MV-4-11 (cell line): ENCODE data around the gene NUP210L.
"Not testable (repeated sequence)": the region's sequence is repeated elsewhere in the genome, so short reads cannot be mapped to it uniquely, and the experiment has no call there.

Experiments
- DNase-seq: peaks from one replicate; lab custom pipeline; 2025; lab: John Stamatoyannopoulos, UW

The NUP210L gene

DNA sequence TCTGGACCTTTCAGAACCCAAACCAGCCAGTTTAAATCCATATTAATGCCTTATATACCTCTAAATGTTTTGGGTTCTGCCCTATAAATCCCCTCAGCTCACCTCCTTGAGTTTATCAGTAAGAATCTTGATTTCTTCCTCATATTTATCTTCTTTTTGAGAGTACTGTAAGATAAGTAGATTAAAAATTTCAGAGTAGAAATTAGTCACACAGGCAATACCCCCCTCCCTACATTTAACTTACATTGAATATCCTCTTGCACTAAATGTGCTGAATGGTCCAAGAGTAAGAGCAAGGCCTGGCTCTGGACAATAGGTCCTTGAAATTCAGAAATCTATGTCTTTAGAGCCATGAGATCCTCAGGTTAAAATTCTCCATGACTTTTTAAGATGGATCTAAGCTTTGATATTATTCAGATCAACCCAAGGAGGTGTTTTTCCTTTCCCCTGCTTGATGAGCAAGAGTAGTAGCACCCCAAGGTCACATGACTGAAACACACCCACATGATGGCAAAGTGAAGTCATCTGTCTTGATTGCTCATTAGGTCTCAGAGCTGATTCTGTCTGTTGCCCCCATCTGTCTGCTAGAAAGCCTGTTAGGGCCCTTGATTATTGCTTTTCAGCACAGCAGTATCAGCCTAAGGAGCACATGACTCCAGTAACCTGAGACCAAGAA is 15.8 kb upstream of the NUP210L start:
- no peak for DNase-seq

DNA sequence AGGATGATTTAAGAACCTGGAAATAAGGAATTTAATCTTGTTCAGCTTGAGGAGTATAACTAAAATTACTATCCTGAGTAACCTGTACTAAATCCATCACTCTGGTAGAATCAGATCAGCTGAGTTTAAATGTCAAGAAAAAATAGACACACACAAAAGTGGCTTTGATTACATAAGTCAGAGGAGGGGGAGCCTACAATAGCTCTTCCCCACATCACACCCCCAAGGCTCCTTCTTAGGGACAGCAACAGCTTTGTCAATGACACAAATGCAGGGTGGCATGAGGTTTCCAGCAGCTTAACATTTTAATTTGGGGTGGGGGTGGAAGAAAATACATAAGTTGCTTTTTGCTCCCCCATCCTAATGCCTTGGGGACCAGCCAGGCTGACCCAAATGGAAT is 12.6 kb upstream of the NUP210L start:
- DNase-seq, result no peak

DNA sequence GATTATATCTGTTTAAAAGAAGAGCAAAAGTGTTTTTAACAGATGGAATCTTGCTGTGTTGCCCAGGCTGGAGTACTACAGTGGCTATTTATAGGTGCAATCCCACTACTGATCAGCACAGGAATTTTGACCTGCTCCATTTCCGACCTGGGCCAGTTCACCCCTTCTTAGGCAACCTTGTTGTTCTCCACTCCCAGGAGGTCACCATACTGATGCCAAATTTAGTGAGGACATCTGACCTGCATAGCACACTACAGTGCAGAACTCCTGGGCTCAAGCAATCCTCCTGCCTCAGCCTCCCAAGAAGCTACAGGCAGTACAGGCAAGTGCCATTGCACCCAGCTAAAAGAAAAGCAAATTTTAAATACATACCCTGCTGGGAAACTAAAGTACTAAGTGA is 11.3 kb upstream of the NUP210L start:
- DNase-seq, result no peak

DNA sequence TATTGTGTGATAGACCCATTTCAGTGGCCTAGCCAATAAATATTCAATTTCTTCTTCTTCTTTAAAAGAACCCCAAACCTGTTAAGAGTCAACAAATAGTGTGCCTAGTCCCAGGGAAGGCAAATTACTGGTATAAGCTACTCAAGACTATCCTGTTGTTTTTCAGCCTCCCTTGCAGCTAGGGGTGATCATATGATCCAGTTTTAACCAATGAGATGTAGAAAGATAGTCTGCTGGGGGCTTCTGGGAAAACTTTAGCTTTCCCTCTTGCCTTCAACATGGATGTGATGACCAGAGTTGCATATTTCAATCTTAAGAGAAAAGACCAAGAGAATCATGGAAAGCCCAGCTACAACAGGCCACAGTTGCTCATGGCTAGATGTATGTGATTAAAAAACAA is 4.7 kb upstream of the NUP210L start:
- no peak for DNase-seq

DNA sequence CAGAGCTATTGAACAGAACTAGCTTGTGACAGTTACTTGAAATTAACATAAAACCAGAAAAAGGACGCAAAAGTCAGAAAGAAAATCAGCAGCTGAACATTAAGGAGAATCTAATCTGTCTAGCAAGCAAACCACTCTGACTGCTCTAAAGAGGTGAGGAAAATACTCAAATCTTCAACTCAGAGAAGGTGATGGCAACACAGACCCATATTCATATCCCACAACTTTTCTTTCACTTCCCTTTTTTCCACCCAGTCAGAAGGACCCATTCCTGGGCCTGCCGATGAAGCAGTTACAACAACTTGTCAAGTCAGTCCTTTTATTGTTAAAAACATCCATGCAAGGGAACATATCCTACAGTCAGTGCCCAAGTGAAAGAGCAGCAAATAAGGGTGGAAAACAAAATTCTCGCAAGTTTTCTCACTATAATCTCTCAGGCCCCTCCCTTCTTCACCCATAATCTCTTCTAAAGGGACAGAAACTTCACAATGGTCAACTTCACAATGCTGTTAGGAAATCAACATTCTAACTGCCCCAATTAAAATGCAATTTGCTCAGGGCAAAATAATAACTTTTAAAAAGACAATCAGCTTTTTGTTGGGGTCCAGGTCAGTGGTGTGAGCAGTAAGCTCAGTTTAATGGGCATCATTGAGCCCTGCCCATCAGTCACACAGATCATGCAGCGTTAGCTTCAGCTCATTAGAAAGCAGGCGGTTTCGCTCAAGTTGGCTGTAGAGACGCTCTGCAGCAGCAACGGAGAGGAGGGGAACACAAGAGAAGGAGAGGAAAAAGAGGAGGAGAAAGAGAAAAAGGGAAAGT is 3.6 kb upstream of the NUP210L start:
- DNase-seq, result peak; percentile 93

DNA sequence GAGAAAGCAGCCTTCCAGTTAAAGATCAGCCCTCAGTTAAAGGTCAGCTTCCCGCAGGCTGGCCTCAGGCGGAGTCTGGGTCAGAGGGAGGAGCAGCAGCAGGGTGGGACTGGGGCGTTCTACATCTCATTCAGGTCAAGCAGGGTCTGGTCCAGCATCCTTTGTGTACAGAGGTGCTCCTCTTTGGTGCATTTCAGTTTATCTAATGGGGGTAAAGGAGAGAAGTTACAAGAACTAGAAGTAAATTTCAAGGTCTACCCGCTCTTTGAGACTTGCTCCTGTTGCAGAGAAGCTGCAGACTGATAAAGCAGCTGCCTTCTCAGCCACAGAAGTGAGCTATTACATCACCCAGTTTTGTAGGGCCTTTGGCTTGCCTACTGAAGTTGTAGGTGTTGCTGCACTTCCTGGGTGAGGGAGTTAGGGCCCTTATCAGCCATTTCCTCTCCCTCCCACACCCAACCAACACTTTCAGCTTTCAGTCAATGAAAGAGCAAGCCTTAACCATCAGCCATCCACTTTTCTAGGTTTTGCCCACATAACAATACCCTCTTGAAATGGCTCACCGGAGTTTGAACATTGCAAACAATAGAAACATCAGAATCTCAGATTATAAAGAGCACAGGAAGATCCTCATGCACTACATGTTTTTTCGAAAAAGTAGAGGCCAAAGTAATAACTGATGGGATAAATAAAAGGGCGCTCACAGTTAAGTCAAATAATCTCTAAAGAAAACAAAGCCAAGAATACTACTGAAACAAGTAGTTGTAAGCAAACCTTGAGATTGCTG is 2.8 kb upstream of the NUP210L start:
- DNase-seq, result peak; percentile 88

DNA sequence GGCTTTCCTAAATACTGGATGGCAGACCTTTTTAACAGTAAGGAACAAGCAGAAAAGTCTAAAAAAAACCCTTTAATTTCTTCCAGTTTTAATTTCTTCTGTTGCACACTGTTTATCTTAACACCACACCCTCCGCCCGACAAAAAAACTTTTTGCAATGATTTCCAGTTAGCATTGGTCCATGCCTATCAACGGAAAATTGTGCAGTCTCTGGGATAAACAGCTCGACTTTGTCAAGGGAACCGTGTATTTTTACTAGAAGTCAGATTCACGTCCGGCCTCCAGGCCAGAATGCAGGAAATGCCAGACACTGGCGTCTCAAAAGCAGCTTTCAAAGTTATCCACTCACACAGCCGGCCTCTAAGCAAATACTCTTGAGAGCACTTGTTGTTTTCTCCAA is 378 bp upstream of the NUP210L start:
- DNase-seq, result no peak

DNA sequence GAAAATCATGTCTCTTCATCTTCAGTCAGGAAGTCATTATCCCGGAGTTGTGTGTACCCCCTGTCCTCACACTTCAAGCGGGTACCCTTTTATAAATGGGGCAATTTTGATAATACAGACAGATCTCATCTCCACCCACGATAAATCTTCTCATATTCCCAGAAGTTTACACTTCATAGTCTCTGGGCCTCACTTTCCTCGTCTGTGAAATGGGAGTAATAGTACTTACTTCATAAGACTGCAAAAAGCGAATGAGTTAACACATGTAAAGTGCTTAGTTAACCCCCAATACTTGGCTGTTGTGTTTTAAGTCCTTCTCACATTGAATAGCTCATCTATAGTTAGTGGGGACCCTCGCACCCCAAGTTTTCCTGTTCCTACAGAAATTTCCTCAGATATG is 820 bp downstream of the NUP210L start:
- no peak for DNase-seq

DNA sequence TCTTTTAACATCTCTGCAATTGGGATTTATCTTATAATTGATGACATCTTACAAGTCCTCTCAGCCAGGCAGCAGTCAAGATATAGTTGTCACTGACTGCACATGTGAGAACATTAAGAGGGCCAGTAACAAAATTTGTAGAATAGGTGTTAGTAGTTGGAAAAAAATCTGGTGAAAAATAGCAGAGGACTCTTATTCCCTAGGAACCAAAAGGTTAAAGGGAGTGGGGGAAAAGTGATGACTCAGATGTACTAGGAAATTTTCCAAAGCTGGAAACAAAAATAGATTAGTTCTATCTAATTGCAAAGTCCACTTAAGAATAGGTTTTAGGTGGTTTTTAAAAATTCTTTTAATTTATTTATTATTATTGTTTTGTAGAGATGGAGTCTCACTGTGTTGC is 3.6 kb downstream of the NUP210L start:
- no peak for DNase-seq

DNA sequence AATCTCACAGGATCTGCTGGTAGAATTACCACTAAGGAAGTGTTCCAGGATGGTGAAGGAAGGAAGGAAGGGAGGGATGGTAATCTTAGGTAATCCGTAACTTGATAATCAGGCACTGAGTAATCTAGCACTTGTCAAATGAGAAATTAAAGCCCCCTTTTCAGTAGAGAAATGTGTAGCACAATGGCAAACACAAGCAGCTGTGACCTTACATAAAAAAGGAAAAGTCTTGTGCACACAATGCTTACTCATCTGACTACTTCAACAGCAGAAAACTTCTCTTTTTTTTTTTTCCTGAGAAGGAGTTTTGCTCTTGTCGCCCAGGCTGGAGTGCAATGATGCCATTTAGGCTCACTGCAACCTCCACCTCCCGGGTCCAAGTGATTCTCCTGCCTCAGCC is 6.1 kb downstream of the NUP210L start:
- peak; percentile 72 for DNase-seq

DNA sequence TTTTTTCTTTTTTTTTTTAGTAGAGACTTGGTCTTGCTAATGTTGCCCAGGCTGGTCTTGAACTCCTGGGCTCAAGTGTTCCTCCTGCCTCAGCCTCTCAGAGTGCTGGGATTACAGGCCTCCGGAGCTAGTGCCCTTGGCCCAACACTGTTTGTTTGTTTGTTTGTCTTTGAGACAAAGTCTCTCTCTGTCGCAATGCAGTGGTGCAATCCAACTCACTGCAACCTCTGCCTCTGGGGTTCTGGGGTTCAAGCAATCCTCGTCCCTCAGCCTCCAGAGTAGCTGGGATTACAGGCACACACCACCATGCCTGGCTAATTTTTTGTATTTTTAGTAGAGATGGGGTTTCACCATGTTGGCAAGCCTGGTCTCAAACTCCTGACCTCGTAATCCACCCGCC is 7.4 kb downstream of the NUP210L start:
- DNase-seq, result not testable (repeated sequence)

DNA sequence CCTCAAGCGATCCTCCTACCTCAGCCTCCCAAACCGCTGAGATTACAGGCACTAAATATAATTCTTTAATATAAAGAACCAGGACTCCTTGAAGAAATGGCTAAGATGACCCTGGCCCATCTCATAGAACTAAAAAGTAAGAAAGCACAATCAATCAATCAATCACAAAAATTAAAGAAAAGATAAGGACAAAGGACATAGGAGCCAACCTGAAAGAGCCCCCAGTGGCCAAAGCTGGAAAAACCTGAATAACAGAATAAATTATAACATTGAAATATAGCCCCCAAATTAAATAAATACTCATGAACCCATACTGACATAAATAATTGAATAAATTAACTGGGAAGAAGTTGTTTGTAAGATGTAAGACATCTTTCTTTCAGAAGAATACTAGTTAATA is 8.9 kb downstream of the NUP210L start:
- DNase-seq, result no peak

DNA sequence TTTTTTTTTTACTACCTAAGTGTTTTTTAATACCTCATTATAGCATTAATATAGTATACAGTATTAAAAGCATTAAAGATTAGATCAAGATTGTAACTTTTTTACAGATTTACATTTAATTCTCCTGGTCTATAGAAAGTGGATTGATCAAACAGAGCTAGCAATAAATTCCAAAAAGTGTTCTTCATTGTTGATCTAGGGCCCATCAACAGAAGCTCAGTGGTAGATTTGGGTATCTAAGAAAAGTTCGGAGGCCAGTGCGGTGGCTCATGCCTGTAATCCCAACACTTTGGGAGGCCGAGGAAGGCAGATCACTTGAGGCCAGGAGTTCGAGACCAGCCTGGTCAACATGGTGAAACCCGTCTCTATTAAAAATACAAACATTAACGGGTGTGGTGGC is 12.5 kb downstream of the NUP210L start:
- no peak for DNase-seq

DNA sequence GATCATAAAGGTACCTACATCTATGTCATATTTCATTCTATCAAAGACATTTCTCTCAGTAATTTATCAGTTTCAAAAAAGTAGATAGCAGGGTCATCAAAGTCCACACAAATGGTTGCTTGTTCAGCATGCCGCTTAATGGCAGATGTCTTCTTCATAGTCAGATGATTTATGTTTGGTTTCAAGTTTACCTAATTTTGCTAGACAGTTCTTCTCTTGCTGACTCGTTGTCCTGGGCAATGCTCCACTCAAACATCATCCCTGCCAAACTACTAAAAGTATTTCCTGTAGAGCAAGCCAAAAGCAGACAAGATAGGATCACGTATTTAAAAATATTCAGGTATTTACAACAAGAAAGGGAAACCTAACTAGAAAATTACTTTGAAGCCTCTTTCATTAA is 13.6 kb downstream of the NUP210L start:
- DNase-seq, result no peak

DNA sequence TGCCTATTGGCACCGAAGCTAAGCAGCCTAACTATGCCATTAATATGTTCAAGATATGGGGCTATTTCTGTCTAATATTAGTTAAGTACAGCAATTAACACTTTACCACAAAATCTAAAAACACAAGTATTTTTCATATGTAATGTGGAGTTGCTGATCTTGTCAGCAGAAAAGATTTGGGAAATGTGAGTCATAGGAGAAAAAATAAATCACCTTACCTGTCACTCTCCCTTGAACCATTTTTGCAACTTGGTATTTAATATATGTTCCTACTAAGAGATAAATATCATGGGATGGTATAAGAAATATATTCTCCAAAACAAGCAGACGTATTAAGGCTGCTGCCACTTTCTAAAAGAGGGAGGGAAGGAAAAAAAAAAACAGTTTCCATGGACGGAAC is 17.0 kb downstream of the NUP210L start:
- no peak for DNase-seq

DNA sequence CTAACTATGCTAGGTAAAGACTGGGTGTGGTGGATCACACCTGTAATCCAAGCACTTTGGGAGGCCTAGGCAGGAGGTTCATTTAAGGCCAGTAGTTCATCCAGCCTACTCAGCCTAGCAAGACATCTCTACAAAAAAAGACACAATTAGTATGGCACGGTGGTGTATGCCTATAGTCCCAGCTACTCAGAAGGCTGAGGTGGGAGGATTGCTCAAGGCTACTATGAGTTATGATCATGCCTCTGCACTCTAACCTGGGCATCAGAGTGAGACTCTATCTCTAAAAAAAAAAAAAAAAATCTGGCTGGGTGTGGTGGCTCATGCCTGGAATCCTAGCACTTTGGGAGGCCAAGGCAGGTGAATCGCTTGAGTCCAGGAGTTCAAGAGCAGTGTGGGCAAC is 21.6 kb downstream of the NUP210L start:
- DNase-seq, result no peak

DNA sequence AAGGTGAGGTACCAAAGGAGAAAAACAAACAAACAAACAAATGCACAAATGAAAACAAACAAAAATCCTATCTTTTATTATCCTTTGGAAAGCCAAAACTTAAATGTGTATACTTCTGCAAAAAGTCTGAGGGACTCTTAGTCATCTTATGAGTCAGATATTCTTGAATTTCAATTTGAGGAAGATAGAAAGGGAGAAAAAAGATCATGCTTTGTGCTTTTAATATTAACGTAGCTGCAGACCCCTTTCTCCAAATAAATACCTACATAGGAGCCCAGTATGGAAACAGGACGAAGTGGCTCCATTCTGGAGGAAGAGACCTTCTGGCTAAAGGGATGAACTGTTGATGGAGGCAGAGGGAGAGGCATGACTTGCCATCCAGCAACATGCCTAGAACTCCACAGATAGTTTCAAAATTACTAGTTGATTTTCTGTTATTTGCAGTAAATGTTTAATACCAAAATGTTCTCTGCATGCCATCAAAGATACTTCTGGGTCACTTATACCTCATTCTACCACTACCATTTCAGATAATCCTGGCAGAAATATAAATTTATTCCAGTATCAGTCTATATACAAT is 25.4 kb downstream of the NUP210L start:
- peak; percentile 47 for DNase-seq

DNA sequence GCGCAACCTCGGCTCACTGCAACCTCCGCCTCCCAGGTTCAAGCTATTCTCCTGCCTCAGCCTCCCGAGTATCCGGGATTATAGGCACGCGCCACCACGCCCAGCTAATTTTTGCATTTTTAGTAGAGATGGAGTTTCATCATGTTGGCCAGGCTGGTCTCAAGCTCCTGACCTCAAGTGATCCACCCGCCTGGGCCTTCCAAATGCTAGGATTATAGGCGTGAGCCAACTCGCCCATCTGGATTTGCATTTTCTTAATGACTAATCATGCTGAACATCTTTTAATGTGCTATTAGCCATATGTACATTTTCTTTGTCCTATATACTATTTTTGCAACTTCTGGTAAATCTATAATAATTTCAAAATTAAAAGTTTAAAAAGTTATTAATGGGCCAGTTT is 31.7 kb downstream of the NUP210L start:
- DNase-seq, result not testable (repeated sequence)

DNA sequence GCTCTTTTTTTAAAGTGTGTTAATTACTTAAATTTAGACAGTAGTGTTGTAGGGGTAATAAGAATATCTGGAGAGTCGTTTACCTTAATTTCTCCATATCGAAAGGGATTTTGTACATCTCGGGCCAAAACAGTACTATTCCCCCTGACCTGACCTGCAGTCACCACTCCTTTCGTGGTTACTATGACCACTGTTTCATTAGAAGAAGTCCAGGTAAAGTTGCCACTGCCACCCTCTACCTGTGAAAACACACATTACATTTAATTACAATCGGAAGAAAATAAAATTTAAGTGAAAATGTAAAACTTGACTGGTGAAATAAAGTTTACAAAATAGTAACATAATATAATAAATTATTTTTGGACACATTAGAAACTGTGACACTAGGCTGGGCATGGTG is 37.2 kb downstream of the NUP210L start:
- no peak for DNase-seq

DNA sequence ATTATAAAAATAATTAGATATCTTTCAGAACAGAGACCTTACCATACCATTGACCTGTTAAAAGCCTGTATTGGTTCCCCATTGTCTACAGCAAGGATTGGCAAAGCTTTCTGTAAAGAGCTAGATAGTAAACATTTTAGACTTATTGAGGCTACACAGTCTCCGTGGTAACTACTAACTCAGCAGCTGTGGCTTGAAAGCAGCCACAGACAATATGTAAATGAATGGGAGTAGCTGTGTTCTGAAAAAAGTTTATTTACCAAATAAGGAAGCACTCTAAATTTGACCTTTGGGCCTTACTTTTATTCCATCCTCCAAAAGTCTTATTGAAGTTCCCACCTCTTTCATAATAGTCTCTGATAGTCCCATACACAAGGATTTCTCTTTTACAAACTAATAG is 39.7 kb downstream of the NUP210L start:
- peak; percentile 50 for DNase-seq

DNA sequence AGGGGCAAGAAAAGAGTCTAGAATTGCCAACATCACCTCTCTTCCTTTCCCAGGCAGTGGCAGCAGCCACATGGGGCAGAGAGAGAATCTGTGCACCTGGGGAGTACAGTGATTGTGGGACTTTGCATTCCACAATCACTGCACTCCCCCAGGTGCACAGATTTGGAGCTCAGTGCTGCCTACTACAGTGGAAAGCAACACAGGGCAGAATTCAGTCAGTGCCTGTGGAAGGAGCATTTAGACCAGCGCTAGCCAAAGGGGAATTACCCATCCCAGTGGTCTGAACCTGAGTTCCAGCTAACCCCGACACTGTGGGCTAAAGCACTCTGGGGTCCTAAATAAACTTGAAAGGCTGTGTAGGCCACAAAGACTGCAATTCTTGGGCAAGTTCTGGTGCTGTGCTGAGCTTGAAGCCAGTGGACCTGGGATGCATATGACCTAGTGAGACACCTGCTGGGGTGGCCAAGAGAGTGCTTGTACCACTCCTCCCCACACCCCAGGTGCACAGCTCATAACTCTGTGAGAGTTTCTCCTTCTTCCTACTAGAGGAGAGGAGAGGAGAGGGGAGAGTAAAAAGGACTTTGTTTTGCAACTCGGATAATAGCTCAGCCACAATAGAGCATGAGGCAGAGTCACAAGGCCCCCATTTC is 50.3 kb downstream of the NUP210L start:
- no peak for DNase-seq

DNA sequence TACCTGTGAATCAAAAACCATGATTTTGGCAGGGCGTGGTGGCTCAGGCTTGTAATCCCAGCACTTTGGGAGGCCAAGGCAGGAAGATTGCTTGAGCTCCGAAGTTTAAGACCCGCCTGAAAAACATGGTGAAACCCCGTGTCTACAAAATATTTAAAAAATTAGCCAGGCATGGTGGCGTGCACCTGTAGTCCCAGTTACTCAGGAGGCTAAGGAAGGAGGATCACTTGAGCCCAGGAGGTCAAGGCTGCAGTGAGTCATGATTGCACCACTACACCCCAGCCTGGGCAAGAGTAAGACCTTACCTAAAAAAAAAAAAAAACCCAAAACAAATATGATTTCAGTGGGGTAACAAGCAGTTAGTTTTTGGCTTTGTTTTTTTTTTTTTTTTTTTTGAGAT is 54.7 kb downstream of the NUP210L start:
- not testable (repeated sequence) for DNase-seq
